ENCODE measurements around the gene RAB5A. TPM values are rescaled to one million over a fixed set of nuclear protein-coding genes. Genes with fewer than 3 reads are reported as not detected.
"Not testable (repeated sequence)": the region's sequence is repeated elsewhere in the genome, so short reads cannot be mapped to it uniquely, and the experiment has no call there.

The RAB5A gene
- total RNA-seq, 1 donor from 2014 or later, result 52.2 TPM

DNA sequence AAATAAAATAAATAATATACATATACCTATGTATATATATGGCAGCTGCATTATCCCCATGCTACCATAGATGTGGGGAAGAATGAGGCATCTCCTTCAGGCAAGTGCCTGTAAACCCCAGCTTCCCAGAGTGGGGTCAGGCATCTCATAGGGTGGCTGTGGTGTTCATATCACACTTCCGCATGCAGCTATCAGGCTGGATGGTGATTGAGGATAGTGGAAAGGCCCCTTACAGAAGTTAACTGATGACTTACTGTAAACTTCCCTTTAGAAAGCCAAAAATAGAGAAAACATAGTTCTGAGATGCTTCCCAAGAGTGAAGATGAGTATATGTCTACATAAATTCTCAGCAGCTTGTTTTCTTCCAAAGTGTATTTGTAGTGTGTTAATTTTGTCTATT lies 68.6 kb downstream of the RAB5A start:
- no peak for DNase-seq
- no peak for ATAC-seq
- intact Hi-C loops (cut with micrococcal nuclease), result no loop called here

- intact Hi-C loops (cut with micrococcal nuclease); ATAC-seq; DNase-seq: not testable (repeated sequence)
Observed at GRCh38 chr3:20016076-20016475, 69.2 kb downstream of the RAB5A start.

GRCh38 chr3:20022954-20023622 lies 76.2 kb downstream of the RAB5A start:
- DNase-seq (no peak), ATAC-seq (no peak)
- intact Hi-C loops (cut with micrococcal nuclease), result no loop called here

GRCh38 chr3:20023623-20024405 lies 76.9 kb downstream of the RAB5A start:
- peak; percentile 42 for DNase-seq
- intact Hi-C loops (cut with micrococcal nuclease), result no loop called here
- ATAC-seq, result peak; percentile 94

DNA sequence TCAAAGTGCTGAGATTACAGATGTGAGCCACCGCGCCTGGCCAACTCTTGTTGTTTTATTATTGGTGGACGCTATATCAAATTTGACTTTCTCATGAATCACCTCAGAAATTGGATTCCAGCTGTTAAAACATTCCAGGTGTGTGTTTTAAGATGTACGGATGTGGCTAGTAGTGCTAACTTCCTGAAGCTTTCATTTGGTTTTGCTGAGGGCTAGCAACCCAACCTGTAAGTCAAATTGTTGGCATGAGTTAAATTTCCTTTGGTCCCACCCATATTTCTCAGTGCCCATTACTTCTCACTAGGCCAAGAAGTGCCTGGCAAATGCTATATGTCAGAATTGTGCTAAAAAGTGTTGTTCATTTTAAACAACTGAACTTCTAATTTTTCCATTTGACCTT lies 80.2 kb downstream of the RAB5A start:
- ATAC-seq (no peak), DNase-seq (no peak)
- intact Hi-C loops (cut with micrococcal nuclease), result no loop called here

DNA sequence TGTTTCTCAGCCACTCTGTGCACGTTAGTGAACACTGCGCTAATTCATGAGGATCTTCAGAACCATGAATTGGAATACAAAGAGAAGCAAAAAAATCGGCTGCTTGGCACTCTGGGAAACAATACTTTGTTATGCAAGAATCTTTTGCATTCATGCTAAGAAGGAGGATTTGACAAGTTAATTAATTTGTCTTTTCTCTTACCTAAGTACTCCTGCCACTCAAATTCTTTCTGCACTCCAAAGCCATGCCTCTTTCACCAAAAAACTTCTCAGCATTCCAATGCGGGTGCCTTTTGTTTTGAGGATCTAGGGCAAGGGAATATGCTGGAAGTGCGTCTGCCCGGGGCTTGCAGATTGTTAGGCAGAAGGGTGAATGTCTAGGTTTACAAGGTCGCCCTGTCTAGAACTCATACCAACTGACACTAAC lies 82.0 kb downstream of the RAB5A start:
- ATAC-seq (no peak), DNase-seq (no peak)
- intact Hi-C loops (cut with micrococcal nuclease), result no loop called here

- intact Hi-C loops (cut with micrococcal nuclease); ATAC-seq; DNase-seq: not testable (repeated sequence)
Observed at GRCh38 chr3:20031939-20032338, 85.0 kb downstream of the RAB5A start.

Other genes with a start within 250 kb of the RAB5A start
- not detected for gene EFHB, start 12.9 kb upstream of the RAB5A start, total RNA-seq
- not detected for gene PP2D1, start 65.2 kb downstream of the RAB5A start, total RNA-seq
- 111 TPM for gene KAT2B, start 93.3 kb downstream of the RAB5A start, total RNA-seq
- gene SGO1, start 239.1 kb downstream of the RAB5A start, total RNA-seq, result 0.17 TPM

All from left ventricle myocardium superior (tissue), 1 donor.